HepG2 (cell line): Measurements from ENCODE around the gene MACROD2. TPM values are rescaled to one million over a fixed set of nuclear protein-coding genes. Genes with fewer than 3 reads are reported as not detected.

Experiments
- ATAC-seq: fragments of 200-7000 bp; cut with Tn5 transposase; 3 replicates; pipeline ENCODE4 v1.9.1; 2020; ENCODE audit warnings: mild to moderate bottlenecking, moderate library complexity
- BruUV-seq: library from RNA; stranded (reverse); fragments of 400-500 nt; replicated peaks from 2 replicates; lab custom pipeline; 2021; lab: Mats Ljungman, UMichigan
- CTCF ChIA-PET: fragments of 300-600 bp; formaldehyde crosslinking; extraction: SDS; loops from one replicate; lab custom pipeline; 2021; ENCODE audit warnings: low total read pairs, inconsistent platforms, low intra/inter-chr PET ratio; lab: Yijun Ruan, JAX
- POLR2A ChIA-PET: fragments of 350-600 bp; sonication (Branson Sonifier 250); formaldehyde crosslinking; loops from one replicate; lab custom pipeline; 2020; ENCODE audit warnings: antibody characterized with exemption, inconsistent platforms; lab: Yijun Ruan, JAX
- DNase-seq: peaks from one replicate; pipeline ENCODE4 v3.0.0-alpha.2; 2015; ENCODE audit warnings: low spot score
- FAIRE-seq: peaks from 3 replicates; lab custom pipeline; 2011; peaks lifted over from hg19 to GRCh38; lab: Jason Lieb, UNC
- H2AFZ ChIP-seq: one replicate; pipeline ENCODE4 v1.6.1; 2011; ENCODE audit warnings: low read length, inconsistent platforms
- H3K27ac ChIP-seq: fragments of 300-600 bp; 3 replicates; pipeline ENCODE4 v1.8.0; 2011; ENCODE audit warnings: mixed run types, mild to moderate bottlenecking, mixed read lengths, low read length, inconsistent platforms; ENCODE audit not compliant: insufficient read depth; ENCODE audit errors: extremely low read length
- H3K27me3 ChIP-seq, 2 experiments: fragments of 200-600 bp in 1 of 2; 2 replicates in 1 of 2; 3 replicates in 1 of 2; pipeline versions ENCODE4 v1.6.0 to v1.8.0; 2011; ENCODE audit warnings: low read length in 2 of 2, mild to moderate bottlenecking in 2 of 2, moderate library complexity in 2 of 2, inconsistent platforms in 1 of 2; ENCODE audit not compliant: insufficient read depth in 2 of 2, control insufficient read depth in 1 of 2
- H3K36me3 ChIP-seq, 2 experiments: fragments of 200-600 bp in 1 of 2; replicated peaks in 1 of 2; 2 replicates in 1 of 2; 3 replicates in 1 of 2; pipeline versions ENCODE4 v1.5.1 to v1.8.0; 2011; ENCODE audit warnings: low read length in 2 of 2, inconsistent platforms in 1 of 2; ENCODE audit not compliant: insufficient read depth in 2 of 2, control insufficient read depth in 1 of 2
- H3K4me1 ChIP-seq: 2 replicates; pipeline ENCODE4 v1.5.1; 2012; ENCODE audit warnings: low read length, inconsistent platforms; ENCODE audit not compliant: insufficient read depth
- H3K4me2 ChIP-seq: 2 replicates; pipeline ENCODE4 v1.6.0; 2011; ENCODE audit warnings: low read depth, low read length, inconsistent platforms
- H3K4me3 ChIP-seq, 3 experiments: fragments of 200-600 bp in 1 of 3; sonication (generic), shearing (Covaris generic) in 1 of 3; replicated peaks in 1 of 3; 2 replicates each; pipeline ENCODE4 v1.5.1; 2011 to 2016; ENCODE audit warnings: low read length in 3 of 3, inconsistent platforms in 2 of 3, low read depth in 2 of 3, mild to moderate bottlenecking in 2 of 3, control low read depth in 1 of 3, mixed read lengths in 1 of 3; ENCODE audit not compliant: insufficient read depth in 1 of 3
- H3K79me2 ChIP-seq: one replicate; pipeline ENCODE4 v1.6.1; 2011; ENCODE audit warnings: low read length, inconsistent platforms; ENCODE audit not compliant: insufficient read depth
- H3K9ac ChIP-seq: 2 replicates; pipeline ENCODE4 v1.6.0; 2011; ENCODE audit warnings: mild to moderate bottlenecking, low read depth, low read length, inconsistent platforms; ENCODE audit not compliant: insufficient read depth
- H3K9me3 ChIP-seq: 2 replicates; pipeline ENCODE4 v1.5.1; 2012; ENCODE audit warnings: mild to moderate bottlenecking, low read length
- H4K20me1 ChIP-seq: 2 replicates; pipeline ENCODE4 v1.6.0; 2011; ENCODE audit warnings: inconsistent platforms, mild to moderate bottlenecking, low read length, moderate library complexity; ENCODE audit not compliant: insufficient read depth
- ARID4A ChIP-seq: sonication (generic); formaldehyde crosslinking; IDR thresholded peaks from 2 replicates; pipeline ENCODE4 v1.5.0; 2020; ENCODE audit warnings: mild to moderate bottlenecking, missing genetic modification reagents, borderline replicate concordance
- HOXA9 ChIP-seq: sonication (generic); formaldehyde crosslinking; IDR thresholded peaks from 2 replicates; pipeline ENCODE4 v1.8.1; 2022; ENCODE audit warnings: missing genetic modification reagents, mild to moderate bottlenecking, moderate library complexity, borderline replicate concordance
- KDM5A ChIP-seq: fragments of 200-600 bp; sonication (generic); IDR thresholded peaks from 2 replicates; pipeline ENCODE4 v1.7.0; 2018; ENCODE audit warnings: antibody characterized with exemption, mild to moderate bottlenecking, low read length, borderline replicate concordance
- SATB2 ChIP-seq: sonication (generic); formaldehyde crosslinking; IDR thresholded peaks from 2 replicates; pipeline ENCODE4 v1.5.0; 2020; ENCODE audit warnings: missing genetic modification reagents
- SNAPC4 ChIP-seq: sonication (generic); formaldehyde crosslinking; IDR thresholded peaks from 2 replicates; pipeline ENCODE4 v1.4.0; 2020; ENCODE audit warnings: mild to moderate bottlenecking, missing genetic modification reagents
- TCF7L2 ChIP-seq: IDR thresholded peaks from 2 replicates; pipeline ENCODE4 v1.6.1; 2011; ENCODE audit warnings: mild to moderate bottlenecking, low read depth, low read length, moderate library complexity
- ZBTB34 ChIP-seq: sonication (generic); formaldehyde crosslinking; IDR thresholded peaks from 2 replicates; pipeline ENCODE4 v1.8.0; 2022; ENCODE audit warnings: mild to moderate bottlenecking, missing genetic modification reagents
- ZFP37 ChIP-seq: sonication (generic); formaldehyde crosslinking; IDR thresholded peaks from 2 replicates; pipeline ENCODE4 v1.4.0; 2020; ENCODE audit warnings: missing genetic modification reagents, borderline replicate concordance
- ZNF501 ChIP-seq: sonication (generic); formaldehyde crosslinking; IDR thresholded peaks from 2 replicates; pipeline ENCODE4 v1.5.1; 2020; ENCODE audit warnings: mild to moderate bottlenecking, moderate library complexity, missing genetic modification reagents
- WGBS: methylation state at CpG from one replicate; pipeline ENCODE4 v1.1.6; 2017; ENCODE audit warnings: low lambda C conversion rate; 5-methylcytosine and 5-hydroxymethylcytosine counted together
- in situ Hi-C: cut with HindIII; loops from 2 replicates; pipeline ENCODE4 v1.10.0; 2017; ENCODE audit warnings: low pct_unique_long_range_greater_than_20kb; ENCODE audit not compliant: extremely low pct_ligation_motif_present
- intact Hi-C: fragments of 100-400 bp; cut with micrococcal nuclease; formaldehyde crosslinking; loops from one replicate; pipeline ENCODE4 v1.10.0; 2022; ENCODE audit not compliant: unreplicated experiment
- polyA plus RNA-seq, 8 experiments: library from polyadenylated mRNA; depleted of rRNA in 3 of 8; stranded (reverse) in 7 of 8; unstranded in 1 of 8; fragments of >200 nt; fragmentation: Illumina TruSeq in 4 of 8; extraction: Trizol in 4 of 8; gene quantifications; 2 replicates each; pipeline versions ENCODE4 v1.2.1 to v1.2.3, GENCODE V29; 2011 to 2016; ENCODE audit warnings: low read depth in 4 of 8, missing spikeins in 1 of 8, mixed read lengths in 1 of 8; ENCODE audit not compliant: insufficient read depth in 1 of 8
- total RNA-seq, 5 experiments: library from RNA; depleted of rRNA; stranded (reverse); fragments of >200 nt; fragmentation: Illumina TruSeq; extraction: Trizol; gene quantifications; 2 replicates each; pipeline ENCODE4 v1.2.3, GENCODE V29; 2016; ENCODE audit warnings: low read depth in 1 of 5
- TF ChIP-seq, protein P1 (sequence below): sonication (generic); formaldehyde crosslinking; IDR thresholded peaks from 2 replicates; pipeline ENCODE4 v1.5.0; 2020; ENCODE audit warnings: mild to moderate bottlenecking, low read depth, missing genetic modification reagents, borderline replicate concordance
- TF ChIP-seq, protein P2 (sequence below): sonication (generic); formaldehyde crosslinking; IDR thresholded peaks from 2 replicates; pipeline ENCODE4 v1.4.0; 2020; ENCODE audit warnings: mild to moderate bottlenecking, missing genetic modification reagents

MACROD2 gene
- total and polyA plus RNA-seq, 2 of the 13 experiments (the other 11 are each of a cell fraction or from before 2014, with no cell fraction given) = 0.13 to 0.51 TPM

- CTCF ChIA-PET = no interaction called here
- TF ChIP-seq, protein P1, sequence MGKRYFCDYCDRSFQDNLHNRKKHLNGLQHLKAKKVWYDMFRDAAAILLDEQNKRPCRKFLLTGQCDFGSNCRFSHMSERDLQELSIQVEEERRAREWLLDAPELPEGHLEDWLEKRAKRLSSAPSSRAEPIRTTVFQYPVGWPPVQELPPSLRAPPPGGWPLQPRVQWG (CRISPR knock-in tag) = no peak
- TF ChIP-seq SATB2 (CRISPR knock-in tag) = no peak
- TF ChIP-seq TCF7L2 = no peak
- TF ChIP-seq ZFP37 (CRISPR knock-in tag) = no peak
- no peak for TF ChIP-seq SNAPC4 (CRISPR knock-in tag)
- TF ChIP-seq ARID4A (CRISPR knock-in tag) = no peak
- TF ChIP-seq, protein P2, sequence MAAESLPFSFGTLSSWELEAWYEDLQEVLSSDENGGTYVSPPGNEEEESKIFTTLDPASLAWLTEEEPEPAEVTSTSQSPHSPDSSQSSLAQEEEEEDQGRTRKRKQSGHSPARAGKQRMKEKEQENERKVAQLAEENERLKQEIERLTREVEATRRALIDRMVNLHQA = no peak
- no peak for TF ChIP-seq ZNF501 (CRISPR knock-in tag)
- no peak for TF ChIP-seq HOXA9 (CRISPR knock-in tag)
- no peak for TF ChIP-seq ZBTB34
- TF ChIP-seq KDM5A = no peak
Measured at GRCh38 chr20:16082051-16082550, 2086.8 kb downstream of the MACROD2 start.

More at GRCh38 chr20:16082051-16082550, 2086.8 kb downstream of the MACROD2 start:
- Histone ChIP-seq H3K9ac (no peak overlapping the region), H3K36me3 (no peaks in the 10 kb centered on the region), H3K4me2 (no peak overlapping the region), H2AFZ (no peak overlapping the region), H3K79me2 (no peaks in the 10 kb centered on the region), H3K9me3 (peaks cover 48% of the 10 kb centered on the region), H3K27me3 (no peaks in the 10 kb centered on the region), H3K4me1 (no peaks in the 10 kb centered on the region), H4K20me1 (no peaks in the 10 kb centered on the region), H3K4me3 (no peak overlapping the region), H3K27ac (no peak overlapping the region)
- no peak for DNase-seq
- POLR2A ChIA-PET = no interaction called here
- no peak for FAIRE-seq
- 33% methylated on average over 1 of the region's 2 CpGs for WGBS
- intact Hi-C loops (no loop called here), in situ Hi-C loops (no loop called here)
- no TSS peak for BruUV-seq
- ATAC-seq = no peak
